HepG2 (cell line): ENCODE data around the gene MAP1LC3B. TPM values are rescaled to one million over a fixed set of nuclear protein-coding genes. Genes with fewer than 3 reads are reported as not detected.

Experiments used
- ATAC-seq: fragments of 200-7000 bp; cut with Tn5 transposase; 3 replicates; pipeline ENCODE4 v1.9.1; 2020; ENCODE audit warnings: mild to moderate bottlenecking, moderate library complexity
- BruUV-seq: library from RNA; stranded (reverse); fragments of 400-500 nt; replicated peaks from 2 replicates; lab custom pipeline; 2021; lab: Mats Ljungman, UMichigan
- CTCF ChIA-PET: fragments of 300-600 bp; formaldehyde crosslinking; extraction: SDS; loops from one replicate; lab custom pipeline; 2021; ENCODE audit warnings: low total read pairs, inconsistent platforms, low intra/inter-chr PET ratio; lab: Yijun Ruan, JAX
- POLR2A ChIA-PET: fragments of 350-600 bp; sonication (Branson Sonifier 250); formaldehyde crosslinking; loops from one replicate; lab custom pipeline; 2020; ENCODE audit warnings: antibody characterized with exemption, inconsistent platforms; lab: Yijun Ruan, JAX
- DNase-seq: peaks from one replicate; pipeline ENCODE4 v3.0.0-alpha.2; 2015; ENCODE audit warnings: low spot score
- FAIRE-seq: peaks from 3 replicates; lab custom pipeline; 2011; peaks lifted over from hg19 to GRCh38; lab: Jason Lieb, UNC
- H2AFZ ChIP-seq: one replicate; pipeline ENCODE4 v1.6.1; 2011; ENCODE audit warnings: low read length, inconsistent platforms
- H3K27ac ChIP-seq: fragments of 300-600 bp; 3 replicates; pipeline ENCODE4 v1.8.0; 2011; ENCODE audit warnings: mixed run types, mild to moderate bottlenecking, mixed read lengths, low read length, inconsistent platforms; ENCODE audit not compliant: insufficient read depth; ENCODE audit errors: extremely low read length
- H3K27me3 ChIP-seq, 2 experiments: fragments of 200-600 bp in 1 of 2; 2 replicates in 1 of 2; 3 replicates in 1 of 2; pipeline versions ENCODE4 v1.6.0 to v1.8.0; 2011; ENCODE audit warnings: low read length in 2 of 2, mild to moderate bottlenecking in 2 of 2, moderate library complexity in 2 of 2, inconsistent platforms in 1 of 2; ENCODE audit not compliant: insufficient read depth in 2 of 2, control insufficient read depth in 1 of 2
- H3K36me3 ChIP-seq, 2 experiments: fragments of 200-600 bp in 1 of 2; replicated peaks in 1 of 2; 2 replicates in 1 of 2; 3 replicates in 1 of 2; pipeline versions ENCODE4 v1.5.1 to v1.8.0; 2011; ENCODE audit warnings: low read length in 2 of 2, inconsistent platforms in 1 of 2; ENCODE audit not compliant: insufficient read depth in 2 of 2, control insufficient read depth in 1 of 2
- H3K4me1 ChIP-seq: 2 replicates; pipeline ENCODE4 v1.5.1; 2012; ENCODE audit warnings: low read length, inconsistent platforms; ENCODE audit not compliant: insufficient read depth
- H3K4me2 ChIP-seq: 2 replicates; pipeline ENCODE4 v1.6.0; 2011; ENCODE audit warnings: low read depth, low read length, inconsistent platforms
- H3K4me3 ChIP-seq, 3 experiments: fragments of 200-600 bp in 1 of 3; sonication (generic), shearing (Covaris generic) in 1 of 3; replicated peaks in 1 of 3; 2 replicates each; pipeline ENCODE4 v1.5.1; 2011 to 2016; ENCODE audit warnings: low read length in 3 of 3, inconsistent platforms in 2 of 3, low read depth in 2 of 3, mild to moderate bottlenecking in 2 of 3, control low read depth in 1 of 3, mixed read lengths in 1 of 3; ENCODE audit not compliant: insufficient read depth in 1 of 3
- H3K79me2 ChIP-seq: one replicate; pipeline ENCODE4 v1.6.1; 2011; ENCODE audit warnings: low read length, inconsistent platforms; ENCODE audit not compliant: insufficient read depth
- H3K9ac ChIP-seq: 2 replicates; pipeline ENCODE4 v1.6.0; 2011; ENCODE audit warnings: mild to moderate bottlenecking, low read depth, low read length, inconsistent platforms; ENCODE audit not compliant: insufficient read depth
- H3K9me3 ChIP-seq: 2 replicates; pipeline ENCODE4 v1.5.1; 2012; ENCODE audit warnings: mild to moderate bottlenecking, low read length
- H4K20me1 ChIP-seq: 2 replicates; pipeline ENCODE4 v1.6.0; 2011; ENCODE audit warnings: inconsistent platforms, mild to moderate bottlenecking, low read length, moderate library complexity; ENCODE audit not compliant: insufficient read depth
- AGO2 ChIP-seq: fragments of 200-400 bp; formaldehyde crosslinking; optimal IDR thresholded peaks from 2 replicates; pipeline ENCODE3; 2017; ENCODE audit warnings: mild to moderate bottlenecking, low read depth, low read length, moderate library complexity
- HOXA7 ChIP-seq: sonication (generic); formaldehyde crosslinking; IDR thresholded peaks from 2 replicates; pipeline ENCODE4 v1.8.1; 2022; ENCODE audit warnings: mild to moderate bottlenecking, missing genetic modification reagents, moderate library complexity
- MYC ChIP-seq: sonication (generic); formaldehyde crosslinking; IDR thresholded peaks from 2 replicates; pipeline ENCODE4 v1.9.0; 2021; ENCODE audit warnings: missing genetic modification reagents, borderline replicate concordance
- POLR2A ChIP-seq, 2 experiments: IDR thresholded peaks; 2 replicates each; pipeline ENCODE4 v1.6.1; 2011; ENCODE audit warnings: low read depth in 2 of 2, low read length in 2 of 2, mild to moderate bottlenecking in 1 of 2, moderate library complexity in 1 of 2; ENCODE audit not compliant: insufficient read depth in 1 of 2
- POLR2G ChIP-seq: fragments of 200-400 bp; formaldehyde crosslinking; IDR thresholded peaks from 2 replicates; pipeline ENCODE4 v1.6.1; 2018; ENCODE audit warnings: mild to moderate bottlenecking, low read depth, low read length, moderate library complexity
- RXRA ChIP-seq: sonication (generic); formaldehyde crosslinking; IDR thresholded peaks from 2 replicates; pipeline ENCODE4 v1.5.1; 2020; ENCODE audit warnings: missing genetic modification reagents
- ZBTB33 ChIP-seq: sonication (generic); formaldehyde crosslinking; IDR thresholded peaks from 2 replicates; pipeline ENCODE4 v1.4.0; 2020; ENCODE audit warnings: missing genetic modification reagents
- ZNF33A ChIP-seq: sonication (generic); formaldehyde crosslinking; IDR thresholded peaks from 2 replicates; pipeline ENCODE4 v1.5.1; 2020; ENCODE audit warnings: missing genetic modification reagents, mild to moderate bottlenecking, moderate library complexity, borderline replicate concordance
- ZNF740 ChIP-seq: sonication (generic); formaldehyde crosslinking; IDR thresholded peaks from 2 replicates; pipeline ENCODE4 v1.4.0; 2020; ENCODE audit warnings: missing genetic modification reagents
- WGBS: methylation state at CpG from one replicate; pipeline ENCODE4 v1.1.6; 2017; ENCODE audit warnings: low lambda C conversion rate; 5-methylcytosine and 5-hydroxymethylcytosine counted together
- in situ Hi-C: cut with HindIII; loops from 2 replicates; pipeline ENCODE4 v1.10.0; 2017; ENCODE audit warnings: low pct_unique_long_range_greater_than_20kb; ENCODE audit not compliant: extremely low pct_ligation_motif_present
- intact Hi-C: fragments of 100-400 bp; cut with micrococcal nuclease; formaldehyde crosslinking; loops from one replicate; pipeline ENCODE4 v1.10.0; 2022; ENCODE audit not compliant: unreplicated experiment
- polyA plus RNA-seq, 8 experiments: library from polyadenylated mRNA; depleted of rRNA in 3 of 8; stranded (reverse) in 7 of 8; unstranded in 1 of 8; fragments of >200 nt; fragmentation: Illumina TruSeq in 4 of 8; extraction: Trizol in 4 of 8; gene quantifications; 2 replicates each; pipeline versions ENCODE4 v1.2.1 to v1.2.3, GENCODE V29; 2011 to 2016; ENCODE audit warnings: low read depth in 4 of 8, missing spikeins in 1 of 8, mixed read lengths in 1 of 8; ENCODE audit not compliant: insufficient read depth in 1 of 8
- total RNA-seq, 5 experiments: library from RNA; depleted of rRNA; stranded (reverse); fragments of >200 nt; fragmentation: Illumina TruSeq; extraction: Trizol; gene quantifications; 2 replicates each; pipeline ENCODE4 v1.2.3, GENCODE V29; 2016; ENCODE audit warnings: low read depth in 1 of 5
- TF ChIP-seq, protein P1 (sequence below): sonication (generic); formaldehyde crosslinking; IDR thresholded peaks from 2 replicates; pipeline ENCODE4 v1.5.0; 2020; ENCODE audit warnings: mild to moderate bottlenecking, missing genetic modification reagents, borderline replicate concordance

MAP1LC3B gene
- total and polyA plus RNA-seq, 2 of the 13 experiments (the other 11 are each of a cell fraction or from before 2014, with no cell fraction given), result 15.7 to 37.4 TPM

GRCh38 chr16:87342504-87342903 is 49.6 kb upstream of the MAP1LC3B start:
- Histone ChIP-seq H3K36me3 (peaks cover 66 to 89% of the 10 kb centered on the region in 2 experiments), H3K4me2 (no peak overlapping the region), H3K9ac (no peak overlapping the region), H2AFZ (no peak overlapping the region), H4K20me1 (peaks cover 86% of the 10 kb centered on the region), H3K4me1 (no peaks in the 10 kb centered on the region), H3K27ac (no peak overlapping the region), H3K9me3 (no peaks in the 10 kb centered on the region), H3K27me3 (no peaks in the 10 kb centered on the region), H3K79me2 (peaks cover 78% of the 10 kb centered on the region), H3K4me3 (no peak overlapping the region)
- FAIRE-seq (no peak), ATAC-seq (no peak), DNase-seq (no peak)
- ChIA-PET POLR2A (interaction anchor here (1.2 to 1.6 kb wide), 3 partner anchors 14 to 46 kb away, joined by 4 to 6 read pairs (median 5); no protein-coding TSS in a partner anchor), CTCF (no interaction called here)
- no TSS peak for BruUV-seq
- WGBS, result 97% methylated on average over 20 of the region's 20 CpGs
- in situ Hi-C loops (no loop called here), intact Hi-C loops (no loop called here)
- TF ChIP-seq ZNF33A (no peak), RXRA (0 out of 2 replicates have a peak, but pooled peaks have one; percentile 10), MYC (CRISPR knock-in tag) (0 out of 2 replicates have a peak, but pooled peaks have one; percentile 25), AGO2 (peak; percentile 88)

GRCh38 chr16:87342978-87343752 is 49.0 kb upstream of the MAP1LC3B start:
- H3K27me3 ChIP-seq, result no peaks in the 10 kb centered on the region
- H3K4me3 ChIP-seq, result no peak overlapping the region
- ATAC-seq (peak; percentile 12), DNase-seq (no peak), FAIRE-seq (no peak)
- no peaks in the 10 kb centered on the region for H3K9me3 ChIP-seq
- no peak overlapping the region for H3K9ac ChIP-seq
- peaks cover 78% of the 10 kb centered on the region for H3K79me2 ChIP-seq
- intact Hi-C loops, result no loop called here
- H3K4me2 ChIP-seq, result no peak overlapping the region
- in situ Hi-C loops, result no loop called here
- H2AFZ ChIP-seq, result no peak overlapping the region
- peaks cover 68 to 89% of the 10 kb centered on the region in 2 experiments for H3K36me3 ChIP-seq
- H4K20me1 ChIP-seq, result peaks cover 86% of the 10 kb centered on the region
- BruUV-seq, result no TSS peak
- ChIA-PET CTCF (no interaction called here), POLR2A (interaction anchor here (0.7 to 1.2 kb wide), 2 partner anchors 13 to 26 kb away, joined by 3 to 6 read pairs; partner anchors contain the start of gene C16orf95)
- WGBS, result 98% methylated on average over 17 of the region's 26 CpGs
- no peaks in the 10 kb centered on the region for H3K4me1 ChIP-seq
- H3K27ac ChIP-seq, result no peak overlapping the region
- TF ChIP-seq, protein P1, sequence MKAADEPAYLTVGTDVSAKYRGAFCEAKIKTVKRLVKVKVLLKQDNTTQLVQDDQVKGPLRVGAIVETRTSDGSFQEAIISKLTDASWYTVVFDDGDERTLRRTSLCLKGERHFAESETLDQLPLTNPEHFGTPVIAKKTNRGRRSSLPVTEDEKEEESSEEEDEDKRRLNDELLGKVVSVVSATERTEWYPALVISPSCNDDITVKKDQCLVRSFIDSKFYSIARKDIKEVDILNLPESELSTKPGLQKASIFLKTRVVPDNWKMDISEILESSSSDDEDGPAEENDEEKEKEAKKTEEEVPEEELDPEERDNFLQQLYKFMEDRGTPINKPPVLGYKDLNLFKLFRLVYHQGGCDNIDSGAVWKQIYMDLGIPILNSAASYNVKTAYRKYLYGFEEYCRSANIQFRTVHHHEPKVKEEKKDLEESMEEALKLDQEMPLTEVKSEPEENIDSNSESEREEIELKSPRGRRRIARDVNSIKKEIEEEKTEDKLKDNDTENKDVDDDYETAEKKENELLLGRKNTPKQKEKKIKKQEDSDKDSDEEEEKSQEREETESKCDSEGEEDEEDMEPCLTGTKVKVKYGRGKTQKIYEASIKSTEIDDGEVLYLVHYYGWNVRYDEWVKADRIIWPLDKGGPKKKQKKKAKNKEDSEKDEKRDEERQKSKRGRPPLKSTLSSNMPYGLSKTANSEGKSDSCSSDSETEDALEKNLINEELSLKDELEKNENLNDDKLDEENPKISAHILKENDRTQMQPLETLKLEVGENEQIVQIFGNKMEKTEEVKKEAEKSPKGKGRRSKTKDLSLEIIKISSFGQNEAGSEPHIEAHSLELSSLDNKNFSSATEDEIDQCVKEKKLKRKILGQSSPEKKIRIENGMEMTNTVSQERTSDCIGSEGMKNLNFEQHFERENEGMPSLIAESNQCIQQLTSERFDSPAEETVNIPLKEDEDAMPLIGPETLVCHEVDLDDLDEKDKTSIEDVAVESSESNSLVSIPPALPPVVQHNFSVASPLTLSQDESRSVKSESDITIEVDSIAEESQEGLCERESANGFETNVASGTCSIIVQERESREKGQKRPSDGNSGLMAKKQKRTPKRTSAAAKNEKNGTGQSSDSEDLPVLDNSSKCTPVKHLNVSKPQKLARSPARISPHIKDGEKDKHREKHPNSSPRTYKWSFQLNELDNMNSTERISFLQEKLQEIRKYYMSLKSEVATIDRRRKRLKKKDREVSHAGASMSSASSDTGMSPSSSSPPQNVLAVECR, result peak; percentile 29
- TF ChIP-seq ZBTB33 (CRISPR knock-in tag), result peak; percentile 96
- peak in 1 of 2 experiments; percentile 22; a peak in 1 of 4 replicates for TF ChIP-seq POLR2A (IDR thresholded peaks at IDR 0.05; ENCODE audit: insufficient read depth in 1 of 2, low read depth in 2 of 2, low read length in 2 of 2)
- TF ChIP-seq ZNF740 (CRISPR knock-in tag), result no peak
- TF ChIP-seq POLR2G, result peak; percentile 11; the same call in 1 of the 2 replicates
- TF ChIP-seq HOXA7 (CRISPR knock-in tag), result 0 out of 2 replicates have a peak, but pooled peaks have one; percentile 56
- peak; percentile 6 for TF ChIP-seq AGO2
